HL-60/S4 treated with retinoic acid at 250 ng/mL for 4 days and 3 days (cell line): ENCODE results near the gene RYR3.

Source experiments
- in situ Hi-C: fragments of 300-500 bp; cut with MboI; formaldehyde crosslinking; loops from 2 replicates; pipeline ENCODE4 v1.7.0; 2022; ENCODE audit warnings: low sequenced_read_pairs

Gene RYR3

GRCh38 chr15:33317896-33318295 lies 7.1 kb downstream of the RYR3 start:
- in situ Hi-C loops: no loop called here

- in situ Hi-C loops: no loop called here
These were observed 9.2 kb downstream of the RYR3 start for GRCh38 chr15:33320017-33320416.

GRCh38 chr15:33322091-33322490 lies 11.3 kb downstream of the RYR3 start:
- in situ Hi-C loops: no loop called here

GRCh38 chr15:33324609-33325008 lies 13.8 kb downstream of the RYR3 start:
- in situ Hi-C loops: no loop called here

- in situ Hi-C loops: no loop called here
These were observed 16.1 kb downstream of the RYR3 start for GRCh38 chr15:33326908-33327307.

- in situ Hi-C loops: no loop called here
These were observed 17.3 kb downstream of the RYR3 start for GRCh38 chr15:33328106-33328505.

- in situ Hi-C loops: no loop called here
These were observed 18.7 kb downstream of the RYR3 start for GRCh38 chr15:33329457-33329856.

- in situ Hi-C loops: no loop called here
These were observed 20.2 kb downstream of the RYR3 start for GRCh38 chr15:33330931-33331330.

- in situ Hi-C loops: no loop called here
These were observed 31.2 kb downstream of the RYR3 start for GRCh38 chr15:33341953-33342352.

- in situ Hi-C loops: no loop called here
These were observed 32.5 kb downstream of the RYR3 start for GRCh38 chr15:33343275-33343674.

- in situ Hi-C loops: no loop called here
These were observed 33.3 kb downstream of the RYR3 start for GRCh38 chr15:33344111-33344510.

GRCh38 chr15:33344530-33344929 lies 33.8 kb downstream of the RYR3 start:
- in situ Hi-C loops: no loop called here

- in situ Hi-C loops: no loop called here
These were observed 43.6 kb downstream of the RYR3 start for GRCh38 chr15:33354411-33354810.

- in situ Hi-C loops: no loop called here
These were observed 47.1 kb downstream of the RYR3 start for GRCh38 chr15:33357845-33358244.

GRCh38 chr15:33358306-33358705 lies 47.5 kb downstream of the RYR3 start:
- in situ Hi-C loops: no loop called here

- in situ Hi-C loops: no loop called here
These were observed 50.1 kb downstream of the RYR3 start for GRCh38 chr15:33360886-33361285.

- in situ Hi-C loops: no loop called here
These were observed 59.3 kb downstream of the RYR3 start for GRCh38 chr15:33369941-33370622.

GRCh38 chr15:33370623-33371020 lies 59.9 kb downstream of the RYR3 start:
- in situ Hi-C loops: no loop called here

GRCh38 chr15:33371159-33371558 lies 60.4 kb downstream of the RYR3 start:
- in situ Hi-C loops: no loop called here

GRCh38 chr15:33374226-33374914 lies 63.6 kb downstream of the RYR3 start:
- in situ Hi-C loops: no loop called here

- in situ Hi-C loops: no loop called here
These were observed 64.5 kb downstream of the RYR3 start for GRCh38 chr15:33375236-33375635.

- in situ Hi-C loops: no loop called here
These were observed 66.4 kb downstream of the RYR3 start for GRCh38 chr15:33377204-33377603.
